CD14-positive monocyte (primary cell): ENCODE results near the gene DRC3. TPM values are rescaled to one million over a fixed set of nuclear protein-coding genes. Genes with fewer than 3 reads are reported as not detected.
"Not testable (repeated sequence)": the region's sequence is repeated elsewhere in the genome, so short reads cannot be mapped to it uniquely, and the experiment has no call there.

Experiments used
- DNase-seq, 3 donors: peaks; one replicate each; pipeline ENCODE4 v3.0.0-alpha.2; 2011 to 2022
- H2AFZ ChIP-seq: 2 replicates; pipeline ENCODE4 v1.6.0; 2012; ENCODE audit warnings: mild to moderate bottlenecking, low read depth, low read length, inconsistent platforms; ENCODE audit not compliant: insufficient read depth, poor library complexity, severe bottlenecking
- H3K27ac ChIP-seq, 2 donors: 1 replicate in 1 of 2; 2 replicates in 1 of 2; pipeline ENCODE4 v1.5.1; 2012 to 2013; ENCODE audit warnings: low read length in 2 of 2, control low read depth in 1 of 2, inconsistent platforms in 1 of 2, low read depth in 1 of 2, mild to moderate bottlenecking in 1 of 2
- H3K27me3 ChIP-seq, 2 donors: one replicate each; pipeline versions ENCODE4 v1.6.0 to v1.6.1; 2011 to 2013; ENCODE audit warnings: low read length in 2 of 2; ENCODE audit not compliant: control insufficient read depth in 2 of 2, insufficient read depth in 2 of 2
- H3K36me3 ChIP-seq, 2 donors: replicated peaks in 1 of 2; 1 replicate in 1 of 2; 2 replicates in 1 of 2; pipeline versions ENCODE4 v1.5.1 to v1.6.1; 2012 to 2013; ENCODE audit warnings: low read length in 2 of 2, control low read depth in 1 of 2, inconsistent platforms in 1 of 2, mild to moderate bottlenecking in 1 of 2; ENCODE audit not compliant: insufficient read depth in 2 of 2, control insufficient read depth in 1 of 2
- H3K4me1 ChIP-seq, 2 donors: 1 replicate in 1 of 2; 2 replicates in 1 of 2; pipeline versions ENCODE4 v1.5.1 to v1.6.1; 2012 to 2013; ENCODE audit warnings: low read length in 2 of 2, control low read depth in 1 of 2, inconsistent platforms in 1 of 2, mild to moderate bottlenecking in 1 of 2, moderate library complexity in 1 of 2; ENCODE audit not compliant: insufficient read depth in 2 of 2, control insufficient read depth in 1 of 2
- H3K4me2 ChIP-seq: replicated peaks from 2 replicates; pipeline ENCODE3; 2012; ENCODE audit warnings: low read length, moderate library complexity, mild to moderate bottlenecking; ENCODE audit not compliant: poor library complexity, severe bottlenecking; ENCODE audit errors: extremely low read depth
- H3K4me3 ChIP-seq, 3 experiments: fragments of 200-600 bp in 1 of 3; sonication (generic) in 1 of 3; replicated peaks in 1 of 3; 1 replicate in 2 of 3; 2 replicates in 1 of 3; pipeline ENCODE4 v1.5.1; 2011 to 2013; ENCODE audit warnings: low read length in 3 of 3, mild to moderate bottlenecking in 3 of 3, control low read depth in 2 of 3, low read depth in 2 of 3, inconsistent platforms in 1 of 3, moderate library complexity in 1 of 3
- H3K79me2 ChIP-seq: 2 replicates; pipeline ENCODE4 v1.6.0; 2012; ENCODE audit warnings: mild to moderate bottlenecking, control low read depth, inconsistent platforms, low read length, moderate library complexity; ENCODE audit not compliant: insufficient read depth
- H3K9ac ChIP-seq: 2 replicates; pipeline ENCODE4 v1.6.0; 2017; ENCODE audit warnings: low read length, mild to moderate bottlenecking; ENCODE audit not compliant: insufficient read depth, poor library complexity, severe bottlenecking
- H3K9me3 ChIP-seq, 2 donors: replicated peaks in 1 of 2; 1 replicate in 1 of 2; 2 replicates in 1 of 2; pipeline versions ENCODE4 v1.5.1 to v1.6.1; 2012 to 2013; ENCODE audit warnings: low read length in 2 of 2, control low read depth in 1 of 2; ENCODE audit not compliant: control insufficient read depth in 1 of 2, insufficient read depth in 1 of 2
- H4K20me1 ChIP-seq: 2 replicates; pipeline ENCODE4 v1.6.0; 2012; ENCODE audit warnings: mild to moderate bottlenecking, low read length, control low read depth, moderate library complexity; ENCODE audit not compliant: insufficient read depth
- H3K27ac Mint-ChIP-seq, 7 donors: one replicate each; pipeline ENCODE4 v1.8.0; 2020; ENCODE audit warnings: mild to moderate bottlenecking in 7 of 7, mixed read lengths in 7 of 7, moderate library complexity in 6 of 7, inconsistent platforms in 2 of 7
- H3K27me3 Mint-ChIP-seq, 3 donors: one replicate each; pipeline ENCODE4 v1.8.0; 2021 to 2022; ENCODE audit warnings: low read depth in 3 of 3, mild to moderate bottlenecking in 3 of 3, mixed read lengths in 3 of 3, moderate library complexity in 3 of 3, inconsistent platforms in 1 of 3
- H3K36me3 Mint-ChIP-seq, 2 donors: one replicate each; pipeline ENCODE4 v1.8.0; 2020; ENCODE audit warnings: mixed read lengths in 2 of 2, inconsistent platforms in 1 of 2, mild to moderate bottlenecking in 1 of 2
- H3K4me1 Mint-ChIP-seq: one replicate; pipeline ENCODE4 v1.8.0; 2020; ENCODE audit warnings: mild to moderate bottlenecking, mixed read lengths
- H3K4me3 Mint-ChIP-seq, 2 donors: one replicate each; pipeline ENCODE4 v1.8.0; 2020; ENCODE audit warnings: mild to moderate bottlenecking in 2 of 2, mixed read lengths in 2 of 2, moderate library complexity in 1 of 2
- H3K9me3 Mint-ChIP-seq, 7 donors: one replicate each; pipeline ENCODE4 v1.8.0; 2020 to 2022; ENCODE audit warnings: mixed read lengths in 7 of 7, mild to moderate bottlenecking in 6 of 7, moderate library complexity in 6 of 7, inconsistent platforms in 2 of 7
- CTCF ChIP-seq: fragments of 200-600 bp; IDR thresholded peaks from one replicate; pipeline ENCODE4 v1.8.0; 2022; ENCODE audit warnings: antibody characterized with exemption, mild to moderate bottlenecking
- WGBS: methylation state at CpG from one replicate; pipeline ENCODE4 v1.1.5; 2013; ENCODE audit warnings: missing lambda C conversion rate; ENCODE audit not compliant: insufficient coverage; 5-methylcytosine and 5-hydroxymethylcytosine counted together
- intact Hi-C, 2 donors: fragments of 100-400 bp; cut with micrococcal nuclease; formaldehyde crosslinking; loops; one replicate each; pipeline versions ENCODE4 v1.15.0 to v1.15.1; 2023
- polyA plus RNA-seq, 3 donors: library from polyadenylated mRNA; depleted of rRNA in 1 of 3; unstranded in 2 of 3; stranded (reverse) in 1 of 3; fragments of 300-500 nt in 2 of 3; fragments of >200 nt in 1 of 3; fragmentation: Illumina TruSeq in 2 of 3; gene quantifications; 1 replicate in 2 of 3; 2 replicates in 1 of 3; pipeline ENCODE4 v1.2.3, GENCODE V29; 2012 to 2021

The DRC3 gene
- polyA plus RNA-seq, 3 donors, result 0.23 to 0.58 (median 0.39) TPM

GRCh38 chr17:17952691-17953090, 20.0 kb upstream of the DRC3 start:
- H3K9me3 ChIP-seq, result peaks cover 0 to 4% of the 10 kb centered on the region in 2 donors
- Mint-ChIP-seq H3K27ac (peak overlapping the region in 1 of 7 donors; percentile 17), H3K36me3 (peaks cover 22 to 32% of the 10 kb centered on the region in 2 donors), H3K9me3 (peaks cover 0 to 4% (median 0%) of the 10 kb centered on the region in 7 donors), H3K4me3 (no peak overlapping the region), H3K27me3 (no peaks in the 10 kb centered on the region), H3K4me1 (peaks cover 15% of the 10 kb centered on the region)
- H3K4me3 ChIP-seq, result no peak overlapping the region
- H2AFZ ChIP-seq, result no peak overlapping the region
- H3K4me1 ChIP-seq, result peaks cover 2 to 4% of the 10 kb centered on the region in 2 donors
- H3K4me2 ChIP-seq, result no peak overlapping the region
- H4K20me1 ChIP-seq, result peaks cover 36% of the 10 kb centered on the region
- intact Hi-C loops, result no loop called here
- WGBS, result 100% methylated on average over 1 of the region's 3 CpGs
- no peak overlapping the region for H3K9ac ChIP-seq
- H3K79me2 ChIP-seq, result peaks cover 21% of the 10 kb centered on the region
- DNase-seq, result no peak
- peaks cover 0 to 12% of the 10 kb centered on the region in 2 donors for H3K36me3 ChIP-seq
- H3K27ac ChIP-seq, result no peak overlapping the region
- H3K27me3 ChIP-seq, result no peaks in the 10 kb centered on the region
- no peak for TF ChIP-seq CTCF

GRCh38 chr17:17954079-17954478, 18.6 kb upstream of the DRC3 start:
- no CpG with 5 or more reads among the region's 3 CpGs for WGBS
- intact Hi-C loops, result no loop called here
- H3K79me2 ChIP-seq, result peaks cover 31% of the 10 kb centered on the region

GRCh38 chr17:17955790-17956341, 16.8 kb upstream of the DRC3 start:
- intact Hi-C loops, H3K27me3 Mint-ChIP-seq, H3K27me3 ChIP-seq, H3K27ac ChIP-seq, H3K4me2 ChIP-seq, H3K9ac ChIP-seq, DNase-seq, H2AFZ ChIP-seq, H3K4me3 Mint-ChIP-seq, H3K9me3 Mint-ChIP-seq, H3K9me3 ChIP-seq, H3K4me3 ChIP-seq: not testable (repeated sequence)
- Histone ChIP-seq H3K36me3 (peaks cover 0 to 12% of the 10 kb centered on the region in 2 donors), H4K20me1 (peaks cover 43% of the 10 kb centered on the region), H3K79me2 (peaks cover 44% of the 10 kb centered on the region), H3K4me1 (peaks cover 24 to 29% of the 10 kb centered on the region in 2 donors)
- WGBS, result 98% methylated on average over 9 of the region's 12 CpGs
- Mint-ChIP-seq H3K4me1 (peaks cover 43% of the 10 kb centered on the region), H3K36me3 (peaks cover 20 to 26% of the 10 kb centered on the region in 2 donors), H3K27ac (peak overlapping the region in 1 of 7 donors; percentile 25)

More at GRCh38 chr17:17954079-17954478, 18.6 kb upstream of the DRC3 start:
- no peak overlapping the region for H3K27ac ChIP-seq
- peaks cover 25 to 32% of the 10 kb centered on the region in 2 donors for H3K36me3 Mint-ChIP-seq
- no peak for TF ChIP-seq CTCF
- no peak overlapping the region for H3K4me3 Mint-ChIP-seq
- peaks cover 26% of the 10 kb centered on the region for H3K4me1 Mint-ChIP-seq
- peaks cover 0 to 4% (median 0%) of the 10 kb centered on the region in 7 donors for H3K9me3 Mint-ChIP-seq
- peaks cover 36% of the 10 kb centered on the region for H4K20me1 ChIP-seq
- peaks cover 0 to 12% of the 10 kb centered on the region in 2 donors for H3K36me3 ChIP-seq
- peaks cover 0 to 4% of the 10 kb centered on the region in 2 donors for H3K9me3 ChIP-seq
- H3K27me3 ChIP-seq, result no peaks in the 10 kb centered on the region
- no peaks in the 10 kb centered on the region for H3K27me3 Mint-ChIP-seq
- no peak overlapping the region for H3K9ac ChIP-seq
- no peak overlapping the region for H3K4me2 ChIP-seq
- no peak for DNase-seq
- H3K27ac Mint-ChIP-seq, result peak overlapping the region in 1 of 7 donors; percentile 26
- peaks cover 15 to 18% of the 10 kb centered on the region in 2 donors for H3K4me1 ChIP-seq
- no peak overlapping the region for H2AFZ ChIP-seq
- no peak overlapping the region for H3K4me3 ChIP-seq
